HFFc6 (cell line): ENCODE data around the gene EMP2. TPM values are rescaled to one million over a fixed set of nuclear protein-coding genes. Genes with fewer than 3 reads are reported as not detected.

Experiments used
- DNase-seq: peaks from one replicate; pipeline ENCODE4 v3.0.0-alpha.2; 2018
- H3K27ac Mint-ChIP-seq: 2 replicates; pipeline ENCODE4 v1.8.0; 2020; ENCODE audit warnings: mild to moderate bottlenecking, mixed read lengths
- H3K27me3 Mint-ChIP-seq: 2 replicates; pipeline ENCODE4 v1.8.0; 2021; ENCODE audit warnings: mild to moderate bottlenecking, moderate library complexity, mixed read lengths; ENCODE audit not compliant: insufficient read depth
- H3K36me3 Mint-ChIP-seq: 2 replicates; pipeline ENCODE4 v1.8.0; 2021; ENCODE audit warnings: low read depth, mixed read lengths
- H3K4me1 Mint-ChIP-seq: 2 replicates; pipeline ENCODE4 v1.8.0; 2020; ENCODE audit warnings: low read depth, mixed read lengths
- H3K4me3 Mint-ChIP-seq: 2 replicates; pipeline ENCODE4 v1.8.0; 2020; ENCODE audit warnings: mild to moderate bottlenecking, moderate library complexity, mixed read lengths
- H3K9me3 Mint-ChIP-seq: 2 replicates; pipeline ENCODE4 v1.8.0; 2020; ENCODE audit warnings: mild to moderate bottlenecking, mixed read lengths
- CTCF ChIP-seq: fragments of 200-600 bp; sonication (generic); IDR thresholded peaks from 2 replicates; pipeline ENCODE4 v1.5.0; 2021; ENCODE audit warnings: antibody characterized with exemption, mild to moderate bottlenecking
- total RNA-seq, 6 experiments: library from RNA; stranded (reverse); fragmentation: NEBNext Ultra II Directional; extraction: Animal tissue kit (Norgen Biotek cat#: 25700); gene quantifications; 2 replicates in 1 of 6; 3 replicates in 5 of 6; pipeline ENCODE4 v1.2.3, GENCODE V29; 2021

Gene EMP2
- total RNA-seq, 6 experiments from 2014 or later: 14.3 to 35.7 (median 29.7) TPM

- Mint-ChIP-seq H3K27ac (no peak overlapping the region), H3K27me3 (peaks cover 2% of the 10 kb centered on the region), H3K9me3 (peaks cover 10% of the 10 kb centered on the region), H3K4me1 (peaks cover 6% of the 10 kb centered on the region), H3K4me3 (no peak overlapping the region), H3K36me3 (peaks cover 18% of the 10 kb centered on the region)
- DNase-seq: no peak
- TF ChIP-seq CTCF: no peak
These were observed 13.8 kb downstream of the EMP2 start for GRCh38 chr16:10566613-10567012.

GRCh38 chr16:10565167-10565566 is 15.2 kb downstream of the EMP2 start:
- Mint-ChIP-seq H3K9me3 (peaks cover 10% of the 10 kb centered on the region), H3K27ac (no peak overlapping the region), H3K4me3 (no peak overlapping the region), H3K4me1 (no peaks in the 10 kb centered on the region; the same call in 1 of the 2 replicates), H3K27me3 (peaks cover 2% of the 10 kb centered on the region), H3K36me3 (peaks cover 27% of the 10 kb centered on the region)
- no peak for TF ChIP-seq CTCF
- DNase-seq: no peak

GRCh38 chr16:10564591-10564990 is 15.8 kb downstream of the EMP2 start:
- Mint-ChIP-seq H3K9me3 (peaks cover 10% of the 10 kb centered on the region), H3K4me3 (no peak overlapping the region), H3K4me1 (peaks cover 3% of the 10 kb centered on the region; the same call in 1 of the 2 replicates), H3K27me3 (peaks cover 2% of the 10 kb centered on the region), H3K36me3 (peaks cover 27% of the 10 kb centered on the region), H3K27ac (no peak overlapping the region)
- no peak for TF ChIP-seq CTCF
- no peak for DNase-seq

GRCh38 chr16:10562361-10562899 is 18.0 kb downstream of the EMP2 start:
- no peak overlapping the region for H3K27ac Mint-ChIP-seq
- no peak for DNase-seq

GRCh38 chr16:10561425-10561824 is 19.0 kb downstream of the EMP2 start:
- DNase-seq: no peak
- Mint-ChIP-seq H3K9me3 (peaks cover 10% of the 10 kb centered on the region), H3K4me1 (peaks cover 18% of the 10 kb centered on the region), H3K27ac (no peak overlapping the region), H3K27me3 (peaks cover 2% of the 10 kb centered on the region), H3K4me3 (no peak overlapping the region), H3K36me3 (peaks cover 27% of the 10 kb centered on the region)
- TF ChIP-seq CTCF: no peak

More at GRCh38 chr16:10562361-10562899, 18.0 kb downstream of the EMP2 start:
- no peak for TF ChIP-seq CTCF
- no peak overlapping the region for H3K4me3 Mint-ChIP-seq
- peaks cover 27% of the 10 kb centered on the region for H3K36me3 Mint-ChIP-seq
- peaks cover 10% of the 10 kb centered on the region for H3K9me3 Mint-ChIP-seq
- H3K27me3 Mint-ChIP-seq: peaks cover 2% of the 10 kb centered on the region
- peaks cover 18% of the 10 kb centered on the region for H3K4me1 Mint-ChIP-seq
